H1 (cell line): ENCODE measurements around the gene CST9L. TPM values are rescaled to one million over a fixed set of nuclear protein-coding genes. Genes with fewer than 3 reads are reported as not detected.

Source experiments
- BCL11A ChIP-seq, 2 experiments: IDR thresholded peaks; one replicate each; pipeline ENCODE4 v1.6.1; 2011; ENCODE audit warnings: low read depth in 2 of 2, low read length in 2 of 2, mild to moderate bottlenecking in 2 of 2
- BRCA1 ChIP-seq: IDR thresholded peaks from 2 replicates; pipeline ENCODE4 v1.6.1; 2012; ENCODE audit warnings: low read depth, low read length, improper control_type of control experiment
- CHD1 ChIP-seq: IDR thresholded peaks from 2 replicates; pipeline ENCODE4 v1.6.1; 2012; ENCODE audit warnings: low read depth, low read length, improper control_type of control experiment
- EP300 ChIP-seq, 2 experiments: IDR thresholded peaks; 1 replicate in 1 of 2; 2 replicates in 1 of 2; pipeline ENCODE4 v1.6.1; 2011 to 2012; ENCODE audit warnings: low read depth in 2 of 2, low read length in 2 of 2, mild to moderate bottlenecking in 2 of 2, borderline replicate concordance in 1 of 2, inconsistent platforms in 1 of 2, moderate library complexity in 1 of 2
- HDAC6 ChIP-seq: IDR thresholded peaks from one replicate; pipeline ENCODE4 v1.7.1; 2012; ENCODE audit warnings: low read depth, mild to moderate bottlenecking, inconsistent platforms, low read length, moderate library complexity
- KDM4A ChIP-seq: IDR thresholded peaks from one replicate; pipeline ENCODE4 v1.7.1; 2012; ENCODE audit warnings: low read depth, mild to moderate bottlenecking, moderate library complexity, low read length, inconsistent platforms; ENCODE audit not compliant: severe bottlenecking
- NANOG ChIP-seq: IDR thresholded peaks from 2 replicates; pipeline ENCODE4 v1.6.1; 2011; ENCODE audit warnings: low read length, low read depth, mild to moderate bottlenecking, inconsistent platforms; ENCODE audit not compliant: insufficient read depth, poor library complexity, severe bottlenecking
- POU5F1 ChIP-seq: IDR thresholded peaks from 2 replicates; pipeline ENCODE4 v1.6.1; 2011; ENCODE audit warnings: low read depth, mild to moderate bottlenecking, low read length, moderate library complexity
- TCF12 ChIP-seq: IDR thresholded peaks from 2 replicates; pipeline ENCODE4 v1.6.1; 2011; ENCODE audit warnings: low read depth, mild to moderate bottlenecking, low read length
- TEAD4 ChIP-seq: IDR thresholded peaks from 2 replicates; pipeline ENCODE4 v1.6.1; 2012; ENCODE audit warnings: low read depth, low read length, inconsistent platforms, mixed read lengths
- YY1 ChIP-seq: IDR thresholded peaks from 2 replicates; pipeline ENCODE4 v1.6.1; 2011; ENCODE audit warnings: low read depth, mild to moderate bottlenecking, low read length
- polyA plus RNA-seq, 7 experiments: library from polyadenylated mRNA; depleted of rRNA in 3 of 7; stranded (reverse) in 5 of 7; unstranded in 2 of 7; fragments of >200 nt in 5 of 7; fragments of 200-250 nt in 2 of 7; gene quantifications; 1 replicate in 5 of 7; 2 replicates in 1 of 7; 4 replicates in 1 of 7; pipeline versions ENCODE4 v1.2.1 to v1.2.3, GENCODE V29; 2011 to 2013; ENCODE audit warnings: missing spikeins in 2 of 7, mixed read lengths in 2 of 7
- total RNA-seq: library from RNA; stranded (reverse); fragmentation: NEBNext Ultra II Directional; extraction: Animal tissue kit (Norgen Biotek cat#: 25700); gene quantifications from 2 replicates; pipeline ENCODE4 v1.2.1, GENCODE V29; 2021
- TF ChIP-seq, protein P1 (sequence below): fragments of 300-600 bp; sonication (generic); IDR thresholded peaks from 2 replicates; pipeline ENCODE4 v1.7.1; 2012; ENCODE audit warnings: low read length, moderate library complexity, mild to moderate bottlenecking, inconsistent platforms; ENCODE audit not compliant: insufficient replicate concordance

The CST9L gene
- total and polyA plus RNA-seq, 2 of the 8 experiments (the other 6 are each of a cell fraction or from before 2014, with no cell fraction given): not detected

DNA sequence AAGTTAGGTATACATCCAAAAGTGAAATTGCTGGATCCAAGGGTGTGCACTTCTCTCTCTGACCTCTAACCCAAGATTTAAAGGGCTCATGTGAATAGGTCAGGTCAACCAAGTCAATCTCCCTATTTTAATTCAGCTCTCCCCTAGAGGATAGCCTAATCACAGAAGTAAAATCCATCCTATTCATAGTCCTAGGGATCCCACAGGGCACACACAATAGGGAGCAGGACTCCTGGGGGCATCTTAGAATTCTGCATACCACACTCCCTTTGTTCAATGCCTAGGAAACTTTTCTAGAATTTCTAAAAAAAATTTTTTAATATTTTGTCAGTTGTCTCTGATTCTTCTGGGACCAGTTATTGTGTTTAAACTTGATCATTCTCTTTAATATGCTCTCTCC, 35.1 kb downstream of the CST9L start (continued):
- TF ChIP-seq, protein P1, sequence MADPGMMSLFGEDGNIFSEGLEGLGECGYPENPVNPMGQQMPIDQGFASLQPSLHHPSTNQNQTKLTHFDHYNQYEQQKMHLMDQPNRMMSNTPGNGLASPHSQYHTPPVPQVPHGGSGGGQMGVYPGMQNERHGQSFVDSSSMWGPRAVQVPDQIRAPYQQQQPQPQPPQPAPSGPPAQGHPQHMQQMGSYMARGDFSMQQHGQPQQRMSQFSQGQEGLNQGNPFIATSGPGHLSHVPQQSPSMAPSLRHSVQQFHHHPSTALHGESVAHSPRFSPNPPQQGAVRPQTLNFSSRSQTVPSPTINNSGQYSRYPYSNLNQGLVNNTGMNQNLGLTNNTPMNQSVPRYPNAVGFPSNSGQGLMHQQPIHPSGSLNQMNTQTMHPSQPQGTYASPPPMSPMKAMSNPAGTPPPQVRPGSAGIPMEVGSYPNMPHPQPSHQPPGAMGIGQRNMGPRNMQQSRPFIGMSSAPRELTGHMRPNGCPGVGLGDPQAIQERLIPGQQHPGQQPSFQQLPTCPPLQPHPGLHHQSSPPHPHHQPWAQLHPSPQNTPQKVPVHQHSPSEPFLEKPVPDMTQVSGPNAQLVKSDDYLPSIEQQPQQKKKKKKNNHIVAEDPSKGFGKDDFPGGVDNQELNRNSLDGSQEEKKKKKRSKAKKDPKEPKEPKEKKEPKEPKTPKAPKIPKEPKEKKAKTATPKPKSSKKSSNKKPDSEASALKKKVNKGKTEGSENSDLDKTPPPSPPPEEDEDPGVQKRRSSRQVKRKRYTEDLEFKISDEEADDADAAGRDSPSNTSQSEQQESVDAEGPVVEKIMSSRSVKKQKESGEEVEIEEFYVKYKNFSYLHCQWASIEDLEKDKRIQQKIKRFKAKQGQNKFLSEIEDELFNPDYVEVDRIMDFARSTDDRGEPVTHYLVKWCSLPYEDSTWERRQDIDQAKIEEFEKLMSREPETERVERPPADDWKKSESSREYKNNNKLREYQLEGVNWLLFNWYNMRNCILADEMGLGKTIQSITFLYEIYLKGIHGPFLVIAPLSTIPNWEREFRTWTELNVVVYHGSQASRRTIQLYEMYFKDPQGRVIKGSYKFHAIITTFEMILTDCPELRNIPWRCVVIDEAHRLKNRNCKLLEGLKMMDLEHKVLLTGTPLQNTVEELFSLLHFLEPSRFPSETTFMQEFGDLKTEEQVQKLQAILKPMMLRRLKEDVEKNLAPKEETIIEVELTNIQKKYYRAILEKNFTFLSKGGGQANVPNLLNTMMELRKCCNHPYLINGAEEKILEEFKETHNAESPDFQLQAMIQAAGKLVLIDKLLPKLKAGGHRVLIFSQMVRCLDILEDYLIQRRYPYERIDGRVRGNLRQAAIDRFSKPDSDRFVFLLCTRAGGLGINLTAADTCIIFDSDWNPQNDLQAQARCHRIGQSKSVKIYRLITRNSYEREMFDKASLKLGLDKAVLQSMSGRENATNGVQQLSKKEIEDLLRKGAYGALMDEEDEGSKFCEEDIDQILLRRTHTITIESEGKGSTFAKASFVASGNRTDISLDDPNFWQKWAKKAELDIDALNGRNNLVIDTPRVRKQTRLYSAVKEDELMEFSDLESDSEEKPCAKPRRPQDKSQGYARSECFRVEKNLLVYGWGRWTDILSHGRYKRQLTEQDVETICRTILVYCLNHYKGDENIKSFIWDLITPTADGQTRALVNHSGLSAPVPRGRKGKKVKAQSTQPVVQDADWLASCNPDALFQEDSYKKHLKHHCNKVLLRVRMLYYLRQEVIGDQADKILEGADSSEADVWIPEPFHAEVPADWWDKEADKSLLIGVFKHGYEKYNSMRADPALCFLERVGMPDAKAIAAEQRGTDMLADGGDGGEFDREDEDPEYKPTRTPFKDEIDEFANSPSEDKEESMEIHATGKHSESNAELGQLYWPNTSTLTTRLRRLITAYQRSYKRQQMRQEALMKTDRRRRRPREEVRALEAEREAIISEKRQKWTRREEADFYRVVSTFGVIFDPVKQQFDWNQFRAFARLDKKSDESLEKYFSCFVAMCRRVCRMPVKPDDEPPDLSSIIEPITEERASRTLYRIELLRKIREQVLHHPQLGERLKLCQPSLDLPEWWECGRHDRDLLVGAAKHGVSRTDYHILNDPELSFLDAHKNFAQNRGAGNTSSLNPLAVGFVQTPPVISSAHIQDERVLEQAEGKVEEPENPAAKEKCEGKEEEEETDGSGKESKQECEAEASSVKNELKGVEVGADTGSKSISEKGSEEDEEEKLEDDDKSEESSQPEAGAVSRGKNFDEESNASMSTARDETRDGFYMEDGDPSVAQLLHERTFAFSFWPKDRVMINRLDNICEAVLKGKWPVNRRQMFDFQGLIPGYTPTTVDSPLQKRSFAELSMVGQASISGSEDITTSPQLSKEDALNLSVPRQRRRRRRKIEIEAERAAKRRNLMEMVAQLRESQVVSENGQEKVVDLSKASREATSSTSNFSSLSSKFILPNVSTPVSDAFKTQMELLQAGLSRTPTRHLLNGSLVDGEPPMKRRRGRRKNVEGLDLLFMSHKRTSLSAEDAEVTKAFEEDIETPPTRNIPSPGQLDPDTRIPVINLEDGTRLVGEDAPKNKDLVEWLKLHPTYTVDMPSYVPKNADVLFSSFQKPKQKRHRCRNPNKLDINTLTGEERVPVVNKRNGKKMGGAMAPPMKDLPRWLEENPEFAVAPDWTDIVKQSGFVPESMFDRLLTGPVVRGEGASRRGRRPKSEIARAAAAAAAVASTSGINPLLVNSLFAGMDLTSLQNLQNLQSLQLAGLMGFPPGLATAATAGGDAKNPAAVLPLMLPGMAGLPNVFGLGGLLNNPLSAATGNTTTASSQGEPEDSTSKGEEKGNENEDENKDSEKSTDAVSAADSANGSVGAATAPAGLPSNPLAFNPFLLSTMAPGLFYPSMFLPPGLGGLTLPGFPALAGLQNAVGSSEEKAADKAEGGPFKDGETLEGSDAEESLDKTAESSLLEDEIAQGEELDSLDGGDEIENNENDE: peak; percentile 62
- TF ChIP-seq CHD1 (no peak), NANOG (peak; percentile 81), YY1 (no peak), POU5F1 (peak; percentile 68; the same call in 1 of the 2 replicates), KDM4A (no peak), TEAD4 (0 out of 2 replicates have a peak, but pooled peaks have one; percentile 39), HDAC6 (no peak), EP300 (IDR thresholded peaks at IDR 0.05; ENCODE audit: borderline replicate concordance in 1 of 2, low read depth in 2 of 2, low read length in 2 of 2) (peak in 1 of 2 experiments; percentile 46; a peak in 1 of 3 replicates), TCF12 (0 out of 2 replicates have a peak, but pooled peaks have one; percentile 37), BRCA1 (no peak), BCL11A (IDR thresholded peaks at IDR 0.05; ENCODE audit: low read depth in 2 of 2, low read length in 2 of 2) (peak; percentile 90 to 91)
